Lower leg skin (tissue), 3 donors: ENCODE measurements around the gene METTL13.

Source experiments
- CTCF ChIP-seq, 3 donors: fragments of 450-650 bp; IDR thresholded peaks; one replicate each; pipeline ENCODE4 v1.5.1; 2016; ENCODE audit warnings: antibody characterized with exemption in 3 of 3, mild to moderate bottlenecking in 3 of 3, moderate library complexity in 2 of 3
- POLR2A ChIP-seq, 2 donors: fragments of 450-650 bp; IDR thresholded peaks; one replicate each; pipeline ENCODE4 v1.6.1; 2016 to 2017; ENCODE audit warnings: antibody characterized with exemption in 2 of 2, mild to moderate bottlenecking in 1 of 2, moderate library complexity in 1 of 2

GRCh38 chr1:171841050-171841910, 59.8 kb downstream of the METTL13 start, which contains the start of gene DNM3:
- TF ChIP-seq CTCF (IDR thresholded peaks at IDR 0.05): no peak
- TF ChIP-seq POLR2A (IDR thresholded peaks at IDR 0.05): no peak
